T-helper 22 cell (primary cell): ENCODE measurements around the gene SMIM27.
"Not testable (repeated sequence)": the region's sequence is repeated elsewhere in the genome, so short reads cannot be mapped to it uniquely, and the experiment has no call there.

Experiments
- DNase-seq: peaks from one replicate; pipeline ENCODE4 v3.0.0-alpha.2; 2020; ENCODE audit warnings: low read depth

Gene SMIM27, protein sequence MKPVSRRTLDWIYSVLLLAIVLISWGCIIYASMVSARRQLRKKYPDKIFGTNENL

DNA sequence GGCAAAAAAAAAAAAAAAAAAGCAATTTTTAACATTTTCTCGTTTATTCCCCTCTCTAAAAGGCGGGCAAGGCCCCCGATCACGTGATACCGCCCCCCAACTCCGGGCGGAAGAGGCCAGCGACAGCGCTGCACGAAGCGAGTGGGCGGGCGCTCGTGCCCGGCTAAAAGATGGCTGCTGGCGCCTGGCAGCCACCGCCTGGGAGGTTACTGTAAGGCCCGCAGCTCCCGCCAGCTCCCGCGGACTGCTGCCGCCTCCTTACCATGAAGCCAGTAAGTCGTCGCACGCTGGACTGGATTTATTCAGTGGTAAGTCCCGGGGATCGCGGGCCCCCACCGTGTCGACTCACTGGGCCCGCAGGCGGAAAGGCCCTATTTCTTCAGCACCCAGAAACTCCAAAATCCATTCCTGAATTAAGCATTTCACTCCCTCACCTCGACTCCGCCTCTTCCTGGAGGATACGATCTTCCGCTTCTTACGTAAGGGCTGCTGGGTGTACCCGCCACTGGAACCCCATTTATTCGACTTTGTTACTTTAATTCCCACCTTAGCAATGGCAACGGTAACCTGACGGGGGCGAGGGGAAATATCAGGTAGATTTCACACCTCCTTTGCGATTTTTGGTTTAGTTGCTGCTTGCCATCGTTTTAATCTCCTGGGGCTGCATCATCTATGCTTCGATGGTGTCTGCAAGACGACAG, at the start of gene SMIM27, which contains the start of gene TOPORS:
TSS of gene SMIM27 (plus strand) at position 156 of the 701 bp plus-strand sequence. CDS start at position 264, 108 bp downstream.
TSS of gene TOPORS (minus strand) at position 415 of the 701 bp plus-strand sequence. CDS start at position 265, 150 bp downstream.
- DNase-seq = peak; percentile 86

DNA sequence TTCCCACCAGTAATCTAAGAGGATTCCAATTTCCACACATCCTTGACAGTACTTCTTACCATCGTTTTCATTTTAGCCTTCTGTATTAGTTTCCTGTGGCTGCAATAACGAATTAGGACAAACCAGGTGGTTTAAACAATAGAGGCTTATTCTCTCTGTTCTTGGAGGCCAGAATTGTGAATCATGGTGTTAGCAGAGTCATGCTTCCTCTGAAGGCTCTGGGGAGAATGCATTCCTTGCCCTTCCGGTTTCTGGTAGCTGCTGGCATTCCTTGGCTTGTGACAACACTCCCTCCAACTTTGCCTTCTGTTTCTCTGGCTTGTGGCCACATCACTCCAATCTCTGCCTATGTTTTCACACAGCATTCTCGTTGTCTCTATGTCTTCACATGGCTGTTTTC, 49.7 kb upstream of the SMIM27 start:
- DNase-seq = no peak

DNA sequence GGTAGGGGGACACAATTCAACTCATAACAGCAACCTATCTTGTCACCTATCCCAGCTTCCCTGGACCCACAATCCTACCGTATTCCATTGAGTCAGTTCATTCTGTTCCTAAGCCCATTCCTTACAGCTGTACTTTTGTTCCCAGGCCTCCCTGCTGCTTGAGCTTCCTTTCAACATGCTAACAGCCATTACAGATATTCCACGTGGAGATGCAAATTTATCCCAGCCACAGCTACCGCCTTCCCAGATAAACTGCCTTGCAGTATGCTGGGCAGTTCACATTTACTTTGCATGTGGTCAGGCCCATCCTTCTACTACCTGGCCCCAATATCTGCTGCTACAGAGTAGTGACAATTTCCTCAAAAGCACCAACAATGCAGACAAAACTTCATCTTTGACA, 49.1 kb upstream of the SMIM27 start:
- DNase-seq = no peak

DNA sequence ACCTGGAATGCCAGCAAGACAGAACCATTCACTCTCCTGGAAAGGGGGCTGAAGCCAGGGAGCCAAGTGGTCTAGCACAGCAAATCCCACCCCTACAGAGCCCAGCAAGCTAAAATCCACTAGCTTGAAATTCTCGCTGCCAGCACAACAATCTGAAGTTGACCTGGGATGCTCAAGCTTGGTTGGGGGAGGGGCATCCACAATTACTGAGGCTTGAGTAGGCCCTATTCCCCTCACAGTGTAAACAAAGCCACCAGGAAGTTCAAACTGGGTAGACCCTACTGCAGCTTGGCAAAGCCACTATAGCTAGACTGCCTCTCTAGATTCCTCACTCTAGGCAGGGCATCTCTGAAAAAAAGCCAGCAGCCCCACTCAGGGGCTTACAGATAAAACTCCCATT, 43.4 kb upstream of the SMIM27 start:
- no peak for DNase-seq

DNA sequence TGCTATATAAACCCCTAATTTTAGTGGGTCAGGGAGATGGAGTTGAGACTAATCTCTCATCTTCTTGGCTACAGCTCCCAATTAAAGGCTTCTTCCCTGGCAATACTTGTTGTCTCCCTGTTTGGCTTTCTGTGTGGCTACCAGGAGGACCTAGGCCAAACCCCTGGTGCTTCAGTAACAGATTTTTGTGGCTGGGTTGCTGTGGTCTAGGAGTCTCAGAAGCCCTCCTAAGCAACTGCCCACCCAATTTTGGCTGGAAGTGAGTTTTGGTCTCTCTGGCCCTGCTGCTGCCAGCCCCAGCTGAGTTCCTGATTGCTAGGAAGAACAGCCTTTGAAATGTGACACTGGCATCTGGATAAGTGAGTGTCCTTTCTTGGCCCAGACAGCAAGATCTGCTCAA, 35.9 kb upstream of the SMIM27 start:
- DNase-seq = no peak

DNA sequence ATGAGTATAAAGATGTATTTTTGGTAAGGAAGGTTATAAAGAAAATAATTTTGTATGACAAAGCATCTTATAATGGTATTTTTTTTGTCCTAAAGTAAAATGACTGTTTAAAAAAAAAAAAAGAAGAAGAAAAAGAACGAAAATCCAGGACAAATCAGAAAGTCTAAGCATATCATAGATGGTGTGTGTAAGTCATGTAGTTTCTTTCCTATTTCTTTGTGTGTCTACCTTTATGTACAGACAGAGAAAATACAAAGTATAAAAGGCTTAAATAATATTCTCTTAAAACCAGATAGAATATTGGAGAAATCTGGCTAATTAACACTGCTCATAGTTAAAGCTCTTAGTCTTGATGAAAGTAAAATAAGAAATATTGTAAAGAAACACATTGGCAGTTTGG, 33.9 kb upstream of the SMIM27 start:
- DNase-seq = no peak

DNA sequence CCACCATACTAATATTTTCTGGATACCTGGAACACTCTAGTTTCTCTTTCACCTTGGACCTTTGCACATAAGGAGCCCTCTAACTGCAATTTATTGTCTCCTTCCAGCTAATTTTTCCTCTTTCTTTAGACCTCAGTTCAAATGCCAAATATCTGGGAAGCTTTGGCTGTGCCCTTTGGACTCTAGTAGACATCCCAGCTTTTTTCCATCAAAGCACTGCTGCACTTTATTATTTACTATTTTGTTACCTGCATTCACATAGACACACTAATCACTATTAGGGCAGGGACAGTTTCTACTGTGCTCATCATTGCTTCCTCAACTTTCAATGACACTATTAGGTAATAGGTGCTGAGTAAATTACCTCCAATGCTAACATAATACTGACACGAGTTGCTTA, 28.2 kb upstream of the SMIM27 start:
- DNase-seq = no peak

DNA sequence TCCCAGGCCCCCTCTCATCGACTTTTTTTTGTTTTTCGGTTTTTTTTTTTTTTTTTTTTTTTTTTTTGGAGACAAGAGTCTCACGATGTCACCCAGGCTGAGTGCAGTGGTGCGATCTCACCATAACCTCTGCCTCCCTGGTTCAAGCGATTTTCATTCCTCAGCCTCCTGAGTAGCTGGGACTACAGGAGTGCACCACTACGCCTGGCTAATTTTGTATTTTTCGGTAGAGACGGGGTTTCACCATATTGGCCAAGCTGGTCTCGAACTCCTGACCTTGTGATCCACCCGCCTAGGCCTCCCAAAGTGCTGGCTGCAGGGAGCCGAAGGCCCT, 27.6 kb upstream of the SMIM27 start:
- DNase-seq = not testable (repeated sequence)

DNA sequence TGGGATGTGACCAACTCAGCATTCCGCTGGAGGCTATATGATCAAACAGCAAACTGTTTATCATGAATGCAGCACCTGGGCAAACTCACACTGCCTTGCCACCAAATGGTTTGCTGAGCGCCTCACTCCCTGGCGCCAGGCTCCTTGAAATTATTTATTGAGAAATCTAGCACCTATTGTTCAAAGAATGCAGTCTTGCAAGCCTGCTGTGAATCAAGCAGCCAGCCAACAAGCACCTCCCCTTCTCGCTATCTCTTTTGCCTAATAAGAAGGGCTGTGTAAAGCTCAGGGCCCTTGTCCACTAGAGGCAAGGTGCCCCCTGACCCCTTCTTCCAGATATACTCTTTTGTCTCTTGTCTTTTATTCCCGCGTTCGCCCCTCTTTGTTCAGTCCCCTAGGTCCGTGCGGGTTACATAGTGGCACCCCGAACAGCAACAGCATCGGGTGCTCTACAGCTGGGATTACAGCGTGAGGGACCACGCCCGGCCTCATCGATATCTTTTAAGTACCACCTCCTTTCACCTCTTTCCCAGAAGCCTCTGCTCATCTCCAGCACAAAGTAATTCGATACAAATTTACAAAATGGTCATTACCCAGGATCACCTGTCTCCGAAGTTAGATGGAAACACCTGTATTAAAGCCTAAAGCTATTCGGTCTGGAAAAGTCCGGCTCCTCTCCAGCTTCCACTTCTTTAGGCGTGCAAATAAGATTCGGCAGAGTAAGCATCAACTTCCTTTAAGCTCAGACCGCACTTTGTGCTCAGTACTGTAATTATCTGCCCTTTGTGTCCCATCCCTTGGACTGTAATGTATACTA, 27.0 kb upstream of the SMIM27 start:
- no peak for DNase-seq

DNA sequence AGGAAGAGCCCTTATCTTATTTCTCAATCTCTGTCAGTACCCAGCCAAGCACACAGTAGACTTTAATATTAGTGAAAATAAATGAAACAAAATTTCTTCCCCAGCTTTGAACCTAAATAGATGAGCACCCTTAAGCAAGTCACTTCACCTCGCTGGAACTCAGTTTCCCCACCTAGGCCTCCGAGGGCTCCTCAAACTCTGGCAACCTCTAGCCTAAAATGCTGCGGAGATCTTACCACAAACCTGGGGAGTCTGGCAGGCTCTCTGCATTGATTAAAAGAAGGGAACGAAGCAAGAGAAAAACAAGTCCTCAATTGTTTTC, 26.5 kb upstream of the SMIM27 start:
- DNase-seq = no peak

DNA sequence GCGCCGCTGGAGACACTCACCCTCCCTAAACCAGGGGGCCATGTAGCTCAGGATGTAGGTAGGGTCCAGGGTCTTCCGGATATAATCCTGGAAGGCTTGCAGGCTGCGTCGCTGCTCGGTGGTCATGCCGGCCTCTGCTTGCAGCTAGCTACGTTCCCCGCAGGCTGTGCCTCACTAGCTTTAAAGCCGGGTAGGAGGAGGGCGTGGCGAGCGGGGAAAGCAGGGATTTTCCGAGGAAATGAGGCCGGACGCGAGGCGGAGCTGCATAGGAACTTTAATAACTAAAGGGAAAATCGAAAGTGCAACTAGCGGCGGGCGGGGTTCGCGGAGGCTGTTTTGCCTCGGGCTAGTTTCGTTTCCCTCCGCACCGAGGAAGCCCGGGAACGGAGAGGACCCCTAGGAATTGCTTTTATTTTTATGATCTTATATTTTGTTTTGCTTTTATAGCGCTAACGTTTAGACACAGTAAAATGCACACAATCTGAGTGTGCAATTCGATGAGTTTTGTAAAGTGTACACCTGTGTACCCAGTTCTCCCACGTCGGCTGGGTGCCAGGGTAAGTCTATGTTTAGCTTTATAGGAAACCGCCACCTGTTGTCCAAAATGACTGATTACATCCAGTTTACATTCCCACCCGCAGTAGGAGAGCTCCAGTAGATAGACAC, 26.0 kb upstream of the SMIM27 start, which contains the start of gene RIGI:
TSS of gene RIGI (minus strand) at position 156 of the 666 bp plus-strand sequence. CDS start at position 126, 30 bp downstream.
- peak; percentile 82 for DNase-seq

DNA sequence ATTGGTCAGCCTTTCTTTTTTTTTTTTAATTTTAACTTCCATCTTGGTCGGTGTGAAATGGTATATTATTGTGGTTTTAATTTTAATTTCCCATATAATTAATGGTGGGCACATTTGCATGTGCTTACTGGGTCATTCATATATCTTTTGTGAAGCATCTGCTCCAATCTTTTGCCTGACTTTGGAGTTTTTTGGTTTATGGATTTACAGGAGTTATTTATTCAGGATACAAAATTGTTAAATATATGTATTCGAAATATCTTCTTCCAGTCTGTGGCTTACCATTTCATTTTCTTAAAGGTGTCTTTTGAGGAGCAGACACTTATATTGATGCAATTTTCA, 25.4 kb upstream of the SMIM27 start:
- no peak for DNase-seq

DNA sequence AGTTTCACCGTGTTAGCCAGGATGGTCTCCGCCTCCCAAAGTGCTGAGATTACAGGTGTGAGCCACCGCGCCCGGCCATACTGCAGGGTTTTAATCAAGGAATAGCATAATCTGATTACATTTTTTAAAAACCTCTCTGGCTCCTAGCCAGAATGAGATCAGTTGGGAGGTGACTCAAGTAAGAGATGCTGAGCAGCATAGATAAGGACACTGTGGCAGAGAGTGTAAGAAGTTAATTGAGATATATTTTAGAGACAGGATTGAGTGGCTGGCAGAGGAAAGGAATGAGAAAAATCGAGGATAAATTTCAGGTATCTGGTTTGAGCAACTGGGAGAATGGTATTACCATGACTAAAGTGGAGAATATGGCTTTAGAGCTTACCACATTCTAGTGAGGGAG, 18.8 kb upstream of the SMIM27 start:
- no peak for DNase-seq

DNA sequence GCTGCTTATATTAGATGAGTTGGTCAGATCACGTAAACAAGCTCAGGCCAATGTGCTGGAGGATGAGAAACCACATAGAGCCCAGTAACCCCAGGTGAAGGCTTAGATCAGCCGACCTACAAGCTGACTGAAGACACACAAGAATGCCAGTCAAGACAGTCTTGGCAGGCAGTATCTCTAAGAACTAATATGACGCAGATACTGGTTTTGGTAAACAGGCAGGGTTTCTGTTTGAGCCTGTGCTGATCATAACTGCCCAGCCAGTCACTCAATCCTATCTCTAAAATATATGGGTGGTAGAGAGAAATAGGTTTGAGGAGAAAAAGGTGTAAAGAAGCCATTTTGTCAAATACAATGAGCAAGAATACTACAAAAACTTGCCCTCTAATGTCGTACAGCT, 18.3 kb upstream of the SMIM27 start:
- DNase-seq = no peak

DNA sequence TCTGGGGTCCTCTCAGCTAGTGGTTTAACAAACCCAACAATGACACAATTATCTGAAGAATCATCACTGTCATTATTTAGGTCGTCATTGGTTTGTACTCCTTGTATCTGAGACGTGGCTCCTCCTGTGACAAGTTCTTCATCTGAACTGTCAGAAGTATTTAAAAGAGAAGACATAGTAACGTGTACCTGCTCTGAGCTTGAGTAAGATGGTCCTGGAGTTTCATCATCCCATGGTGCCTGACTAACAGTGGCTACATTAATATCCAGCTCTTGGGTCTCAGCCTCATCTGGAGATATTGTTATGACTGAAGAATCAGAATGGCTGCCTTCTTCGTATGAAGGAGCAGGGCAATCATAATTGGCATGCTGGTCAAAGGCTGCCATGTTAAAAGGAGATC, 9.1 kb upstream of the SMIM27 start:
- no peak for DNase-seq

DNA sequence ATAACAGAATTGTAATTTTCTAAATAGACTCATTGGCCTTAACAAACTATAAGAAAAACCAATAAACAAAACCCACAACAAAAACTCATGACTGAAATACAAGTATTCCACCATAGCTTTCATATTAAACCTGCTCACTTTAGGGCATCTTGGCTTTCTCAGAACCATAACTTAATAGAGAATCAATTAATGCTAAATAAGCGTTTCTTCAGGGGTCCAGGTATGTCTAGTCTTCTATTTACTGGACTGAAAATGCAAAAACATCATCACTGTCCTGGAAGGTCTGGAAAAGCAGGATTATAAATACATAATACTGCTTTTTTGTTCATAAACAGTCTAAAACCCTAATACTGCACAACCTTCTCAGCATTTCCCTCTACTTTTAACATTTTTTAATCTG, 6.2 kb upstream of the SMIM27 start:
- DNase-seq = no peak

DNA sequence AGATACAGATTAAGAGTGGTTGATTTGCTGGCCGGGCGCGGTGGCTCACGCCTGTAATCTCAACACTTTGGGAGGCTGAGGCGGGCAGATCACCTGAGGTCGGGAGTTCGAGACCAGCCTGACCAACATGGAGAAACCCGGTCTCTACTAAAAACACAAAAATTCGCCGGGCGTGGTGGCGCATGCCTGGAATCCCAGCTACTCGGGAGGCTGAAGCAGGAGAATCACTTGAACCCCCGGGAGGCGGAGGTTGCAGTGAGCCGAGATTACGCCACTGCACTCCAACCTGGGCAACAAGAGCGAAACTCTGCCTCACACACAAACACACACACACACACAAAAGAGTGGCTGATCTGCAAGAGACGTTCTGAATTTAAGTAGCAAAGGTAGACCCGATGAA, 3.9 kb upstream of the SMIM27 start:
- DNase-seq = not testable (repeated sequence)

DNA sequence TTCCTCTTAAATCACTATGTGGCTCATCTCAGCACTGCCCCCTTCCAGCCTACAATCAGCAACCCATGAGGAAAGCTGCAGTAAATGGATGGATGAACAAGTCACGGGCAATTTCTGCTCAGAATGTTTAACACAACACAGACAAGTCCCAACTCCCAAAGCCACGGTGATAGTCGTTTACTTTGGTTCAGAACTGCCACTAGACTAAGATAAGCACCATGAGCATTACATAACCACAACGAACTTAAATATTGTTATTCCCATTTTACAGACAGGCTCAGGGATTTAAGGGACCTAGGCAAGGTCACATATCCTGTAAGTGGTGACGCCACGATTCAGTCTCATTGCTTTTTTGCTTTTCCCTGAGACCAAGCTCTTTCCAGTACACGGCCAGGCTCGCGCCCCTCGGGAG, 2.0 kb upstream of the SMIM27 start:
- no peak for DNase-seq

DNA sequence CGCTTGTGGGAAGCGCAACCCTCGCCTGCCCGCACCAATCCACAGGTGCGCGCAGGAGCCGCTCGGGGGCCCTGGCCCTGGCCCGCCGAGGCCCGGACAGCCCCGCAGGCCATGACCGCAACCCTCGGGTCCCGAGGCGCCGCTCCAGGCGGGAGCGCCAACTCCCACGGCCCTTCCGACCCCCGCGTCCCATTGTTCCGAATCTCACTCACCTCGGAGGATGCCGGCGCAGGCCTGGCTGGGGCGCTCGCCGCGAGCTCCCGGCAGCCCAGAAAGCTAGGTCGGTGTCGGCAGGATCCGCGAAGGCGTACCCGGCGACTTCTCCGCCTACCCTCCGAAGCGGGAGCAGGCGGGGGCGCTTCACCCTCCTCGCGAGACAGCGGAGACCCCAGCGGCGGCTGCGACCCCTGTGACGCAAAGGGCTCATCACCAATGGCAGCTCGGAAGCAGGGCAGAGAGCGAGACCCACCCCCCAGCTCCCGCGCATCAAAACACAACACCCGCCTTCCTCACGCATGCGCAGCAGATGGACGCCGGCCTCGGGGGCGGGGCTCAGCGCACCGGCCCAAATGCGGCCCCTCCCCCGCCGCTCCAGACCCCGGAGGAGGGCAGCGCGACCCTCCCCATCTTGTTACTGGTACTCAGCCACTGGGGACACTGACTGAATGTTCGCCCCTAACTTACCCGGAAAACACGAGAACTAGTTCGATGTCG, 1.4 kb upstream of the SMIM27 start:
- peak; percentile 97 for DNase-seq

DNA sequence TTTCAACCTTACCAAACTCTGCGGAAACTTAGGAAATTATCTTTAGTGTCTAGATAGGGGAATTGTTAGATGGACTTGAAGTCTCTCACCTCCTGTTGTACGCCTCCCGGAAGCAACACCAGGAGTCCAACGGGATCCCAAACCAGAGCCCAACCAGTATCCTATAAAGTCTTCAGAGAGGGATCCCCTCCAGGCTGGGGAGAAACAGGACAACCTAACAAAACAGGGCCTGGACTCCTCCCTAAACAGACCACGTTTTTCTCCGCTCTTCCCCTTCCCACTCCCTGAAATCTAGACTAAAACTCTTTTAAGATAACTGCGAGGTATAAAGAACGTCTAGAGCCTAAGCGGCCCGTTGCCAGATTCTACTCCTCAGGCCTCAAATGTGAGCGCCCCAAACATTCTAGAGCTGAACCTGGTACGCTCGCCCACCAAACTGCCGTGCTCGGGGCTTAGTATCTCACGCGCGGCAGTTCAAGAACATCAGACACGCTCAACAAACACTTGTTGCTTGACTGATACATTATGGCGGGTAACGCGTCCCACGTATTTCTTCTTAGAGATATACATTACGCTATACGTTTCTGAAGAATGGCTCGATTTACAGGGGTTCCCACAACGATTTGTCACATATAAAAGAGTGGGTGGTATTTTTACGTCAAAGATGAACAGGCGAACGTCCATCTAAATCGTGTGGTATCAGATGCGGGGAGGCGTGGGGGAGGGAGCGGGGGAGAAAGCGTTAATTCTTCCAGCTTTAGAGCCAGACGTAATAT, 663 bp upstream of the SMIM27 start:
- DNase-seq = no peak

DNA sequence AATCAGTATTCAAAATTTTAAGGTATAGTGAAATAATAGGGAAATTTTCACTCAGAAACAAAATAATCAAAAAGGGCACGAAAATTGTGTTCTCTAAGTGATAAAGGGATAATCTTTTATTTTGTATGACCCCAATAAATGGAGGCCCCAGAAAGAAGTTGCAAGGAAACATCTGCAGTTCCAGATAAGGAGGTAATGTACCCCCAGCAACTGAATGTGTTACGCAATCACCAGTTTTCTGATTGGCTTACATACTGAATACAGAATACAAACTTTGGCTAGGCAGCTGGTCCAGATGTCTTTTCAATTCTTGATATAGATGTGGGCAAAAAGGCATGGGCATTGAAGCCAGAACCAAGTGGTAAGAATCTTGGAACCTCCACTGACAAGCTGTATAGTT, 2.0 kb downstream of the SMIM27 start:
- DNase-seq = no peak

DNA sequence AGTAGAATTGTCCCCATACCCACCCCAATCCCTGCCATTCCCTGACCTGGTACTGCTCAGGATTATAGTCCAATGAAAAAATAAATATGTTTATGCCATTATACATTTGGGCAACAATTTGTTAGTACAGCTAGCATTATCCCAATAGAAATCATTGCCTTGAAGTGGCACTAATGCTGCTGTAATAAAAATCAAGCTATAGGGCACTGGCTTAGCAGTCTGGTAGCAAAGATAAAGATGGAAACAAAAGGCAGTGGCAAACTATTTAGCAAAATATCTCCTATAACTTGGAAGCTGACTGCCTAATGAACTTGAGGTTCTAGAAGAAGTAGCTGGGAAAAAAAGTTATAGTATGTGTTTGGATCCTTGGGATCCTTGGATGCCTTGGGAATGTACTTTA, 2.5 kb downstream of the SMIM27 start:
- DNase-seq = no peak
